GM18909 (cell line): ENCODE measurements around the gene PDE4C.

Experiments
- ATAC-seq: cut with Tn5 transposase; IDR thresholded peaks from one replicate; pipeline ENCODE4 v1.9.1; 2021; ENCODE audit warnings: mild to moderate bottlenecking; ENCODE audit not compliant: unreplicated experiment, poor library complexity

The PDE4C gene

DNA sequence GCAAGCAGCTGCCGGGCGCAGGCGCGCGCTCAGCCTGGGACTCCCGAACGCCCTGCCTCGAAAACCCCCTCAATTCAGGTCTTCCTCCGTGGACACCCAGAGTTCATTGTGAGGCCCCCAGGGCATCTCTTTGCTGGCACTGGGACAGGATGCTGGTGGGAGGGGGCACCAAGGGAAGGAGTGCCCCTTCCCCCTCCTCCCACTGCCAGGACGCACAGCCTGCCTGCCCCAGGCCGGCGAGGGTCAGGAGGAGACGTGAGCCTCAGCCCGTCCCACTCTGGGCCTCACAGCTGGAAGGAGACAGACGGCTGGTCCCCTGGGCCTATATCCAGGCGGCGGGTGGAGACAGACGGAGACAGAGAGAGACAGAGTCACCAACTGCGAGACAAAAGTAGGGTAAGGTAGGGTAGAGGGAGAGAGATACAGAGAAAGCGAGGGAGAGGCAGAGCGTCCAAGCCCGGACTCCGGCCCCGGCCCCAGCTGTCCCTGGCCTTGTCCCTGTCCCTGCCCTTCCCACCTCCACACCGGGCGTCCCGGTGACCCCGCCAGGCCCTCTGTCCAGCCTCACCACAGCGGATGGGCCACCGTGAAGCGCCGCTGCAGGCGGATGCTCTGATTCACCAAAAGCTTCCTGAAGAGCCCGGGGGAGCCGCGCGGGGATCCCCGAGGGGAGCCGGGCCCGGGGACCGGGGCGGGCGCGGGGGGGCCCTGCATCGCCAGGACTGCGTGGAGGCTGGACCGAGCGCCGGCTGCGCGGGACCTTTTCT is at the start of gene PDE4C:
Gene PDE4C (minus strand): TSS at position 737 of the 767 bp plus-strand sequence. CDS start 23 bp downstream, at position 714.
- no peak for ATAC-seq

DNA sequence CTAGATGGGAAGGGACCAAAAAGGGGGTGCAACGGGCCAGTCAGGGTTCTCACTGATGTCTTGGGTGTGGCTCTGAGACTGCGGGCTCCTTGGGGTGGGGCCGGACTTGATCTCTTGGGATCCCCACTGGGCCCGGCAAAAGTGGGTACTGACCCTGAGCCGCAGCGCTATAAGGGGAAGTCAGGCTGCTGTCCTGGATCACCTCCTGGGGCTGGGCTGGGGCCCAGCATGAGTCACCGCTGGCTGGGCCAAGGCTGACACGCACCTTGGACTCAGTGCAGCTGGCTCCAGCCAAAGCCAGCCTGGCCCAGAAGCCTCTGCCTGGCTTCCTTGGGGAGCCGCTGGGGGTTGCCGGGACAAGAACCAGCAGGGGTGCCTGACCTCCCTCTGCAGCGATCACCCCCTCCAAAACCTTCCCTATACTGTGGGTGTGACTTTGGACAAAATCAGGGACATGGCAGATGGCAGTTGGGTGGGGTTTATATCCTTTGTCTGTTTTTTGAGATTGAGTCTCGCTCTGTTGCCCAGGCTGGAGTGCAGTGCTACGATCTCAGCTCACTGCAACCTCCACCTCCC is 48.6 kb upstream of the PDE4C start:
- ATAC-seq: no peak

DNA sequence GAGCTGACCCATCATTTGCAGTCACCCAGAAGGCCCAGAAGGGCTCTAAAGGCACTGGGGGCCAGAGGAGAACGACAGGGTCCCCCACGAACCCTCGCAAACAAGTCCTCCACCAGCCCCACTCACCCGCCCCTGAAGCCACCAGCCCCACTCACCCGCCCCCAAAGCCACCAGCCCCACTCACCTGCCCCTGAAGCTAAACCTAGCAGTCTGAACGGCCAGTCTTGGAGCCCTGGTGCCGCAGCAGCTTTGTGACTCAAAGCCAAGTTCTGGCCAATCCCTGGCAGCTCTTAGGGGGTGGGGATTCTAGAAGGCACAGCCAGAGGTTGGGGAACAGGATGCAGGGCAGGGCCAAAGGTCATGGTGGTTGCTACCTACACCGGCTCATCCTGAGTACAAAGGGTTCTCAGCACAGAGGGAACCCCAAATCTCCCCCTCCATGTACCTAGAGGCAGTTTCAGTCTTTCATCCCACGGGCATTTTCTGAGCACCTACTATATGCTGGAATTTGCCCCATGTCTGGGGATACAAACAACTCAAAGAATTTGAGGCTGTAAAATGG is 48.1 kb upstream of the PDE4C start, which contains the start of gene IQCN:
Gene IQCN (minus strand): TSS at position 234 of the 562 bp plus-strand sequence. CDS start 4,974 bp downstream, outside the sequence.
- no peak for ATAC-seq

DNA sequence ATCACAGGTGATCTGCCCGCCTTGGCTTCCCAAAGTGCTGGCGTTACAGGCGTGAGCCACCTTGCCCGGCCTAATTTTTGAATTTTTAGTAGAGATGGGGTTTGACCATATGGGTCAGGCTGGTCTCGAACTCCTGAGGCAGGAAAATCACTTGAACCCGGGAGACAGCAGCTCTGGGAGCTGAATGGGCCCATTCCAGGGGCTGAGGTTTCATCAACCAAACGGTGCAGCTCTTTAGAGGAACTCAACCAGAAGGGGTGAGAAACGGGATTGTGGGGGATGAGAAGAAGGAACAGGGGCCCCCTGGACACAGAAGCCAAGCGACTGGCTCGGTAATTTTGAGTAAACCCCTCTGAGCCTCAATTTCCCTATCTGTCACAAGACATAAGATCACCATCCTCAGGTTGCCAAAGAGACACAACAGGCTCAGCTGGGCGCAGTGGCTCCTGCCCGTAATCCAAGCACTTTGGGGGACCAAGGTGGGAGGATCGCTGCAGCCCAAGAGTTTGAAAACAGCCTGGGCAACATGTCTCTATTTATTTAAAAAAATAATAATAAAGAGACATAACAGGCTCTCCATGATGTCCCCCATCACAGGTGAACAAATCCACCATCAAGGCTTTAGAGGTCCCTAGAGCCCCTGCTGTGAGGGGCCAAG is 47.5 kb upstream of the PDE4C start:
- no peak for ATAC-seq

DNA sequence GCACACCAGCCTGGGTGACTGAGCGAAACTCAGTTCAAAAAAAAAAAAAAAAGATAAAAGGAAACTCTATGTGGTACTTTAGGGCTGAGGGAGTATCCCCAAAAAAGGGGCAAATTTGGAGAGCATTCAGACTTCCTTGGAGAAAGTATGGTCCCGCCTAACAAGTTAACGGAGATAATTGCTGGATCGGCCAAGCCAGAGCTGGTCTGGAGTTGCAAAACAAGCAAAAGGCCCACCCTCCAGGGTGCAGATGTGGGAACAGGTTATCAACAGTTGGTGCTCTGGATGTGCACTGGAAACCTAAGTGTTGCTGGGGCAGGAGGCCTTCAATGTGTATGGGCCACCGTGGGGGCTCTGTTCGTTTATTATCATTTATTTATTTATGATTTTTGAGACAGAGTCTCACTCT is 45.2 kb upstream of the PDE4C start:
- no peak for ATAC-seq

DNA sequence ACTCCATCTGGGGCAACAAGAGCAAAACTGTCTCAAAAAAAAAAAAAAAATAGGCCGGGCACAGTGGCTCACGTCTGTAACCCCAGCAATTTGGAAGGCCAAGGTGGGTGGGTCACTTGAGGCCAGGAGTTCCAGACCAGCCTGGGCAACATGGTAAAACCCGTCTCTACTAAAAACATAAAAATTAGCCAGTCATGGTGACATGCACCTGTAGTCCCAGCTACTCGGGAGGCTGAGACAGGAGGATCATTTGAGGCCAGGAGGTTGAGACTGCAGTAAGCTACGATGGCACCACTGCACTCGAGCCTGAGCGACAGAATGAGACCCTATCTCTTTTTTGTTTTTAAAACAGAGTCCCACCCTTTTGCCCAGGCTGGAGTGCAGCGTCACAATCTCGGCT is 44.1 kb upstream of the PDE4C start:
- no peak for ATAC-seq

DNA sequence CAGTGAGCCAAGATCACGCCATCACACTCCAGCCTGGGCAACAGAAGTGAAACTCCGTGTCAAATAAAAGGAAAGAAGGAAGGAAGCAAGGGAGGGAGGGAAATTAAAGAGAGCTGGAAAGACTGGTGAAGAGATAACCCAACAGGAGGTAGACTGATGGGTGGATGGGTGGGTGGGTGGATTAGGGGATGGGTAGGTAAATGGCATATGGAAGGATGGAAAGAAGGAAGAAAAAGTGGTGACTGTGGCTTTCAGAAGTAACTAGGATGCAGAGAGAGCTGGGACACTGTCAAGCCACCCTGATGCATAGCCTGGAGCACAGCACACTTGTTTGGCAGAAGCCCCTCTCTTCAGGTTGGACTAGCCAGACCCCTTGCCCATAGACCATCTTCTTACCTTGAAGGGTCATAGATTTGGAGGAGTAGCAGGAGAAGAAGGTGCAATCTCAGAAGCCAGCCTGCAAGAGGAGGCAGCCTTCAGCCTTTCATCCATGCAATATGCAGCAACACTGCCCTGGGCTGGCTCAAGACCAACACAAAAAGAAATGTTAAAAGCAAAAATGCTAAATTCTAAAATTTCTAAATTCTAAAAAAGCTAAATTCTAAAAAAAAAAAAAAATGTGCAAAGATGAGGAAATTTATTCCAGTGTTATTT is 43.0 kb upstream of the PDE4C start:
- no peak for ATAC-seq

DNA sequence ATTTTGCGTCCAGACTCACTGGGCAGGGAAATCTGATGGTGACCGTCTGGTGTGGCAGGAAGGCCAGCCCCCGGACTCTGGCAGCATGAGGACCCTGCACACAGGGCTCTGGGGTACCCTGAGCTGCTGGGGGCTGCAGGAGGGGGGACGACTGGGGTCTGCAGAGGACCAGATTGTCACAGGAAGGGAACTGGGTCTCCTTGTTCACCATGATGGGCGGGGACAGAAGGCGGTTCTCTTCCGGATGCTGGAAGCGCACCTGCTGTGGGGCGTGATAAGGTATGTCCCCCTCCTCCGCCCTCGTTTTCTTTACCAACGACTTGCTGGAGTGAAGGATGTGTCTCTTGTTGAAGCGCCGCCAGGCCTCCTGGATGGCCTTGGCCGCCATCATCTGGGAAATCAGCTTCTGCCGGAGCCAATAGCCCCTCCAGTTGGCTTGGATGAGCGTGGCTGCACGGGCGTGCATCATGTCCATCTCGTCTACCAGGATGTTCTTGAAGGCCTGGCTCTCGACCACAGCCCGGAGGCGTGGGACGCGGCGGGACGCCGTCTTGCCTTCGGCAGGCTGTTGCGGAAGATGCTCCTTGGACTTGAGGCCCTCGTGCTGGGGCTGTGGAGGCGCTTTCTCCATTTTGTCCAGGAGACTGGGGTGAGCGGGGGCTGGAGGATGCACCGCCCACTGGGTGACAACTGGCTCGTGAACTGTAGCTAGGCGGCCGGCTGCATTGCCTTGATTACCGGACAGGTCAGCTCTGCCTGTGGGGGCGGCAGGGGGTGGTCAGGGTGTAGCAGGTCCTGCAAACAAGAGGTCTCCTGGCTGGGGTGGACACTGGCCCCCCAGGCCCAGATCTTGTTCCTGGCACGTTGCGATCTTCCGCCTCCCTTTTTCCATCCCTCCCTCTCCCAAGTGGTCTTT is 40.8 kb upstream of the PDE4C start:
- ATAC-seq: no peak

DNA sequence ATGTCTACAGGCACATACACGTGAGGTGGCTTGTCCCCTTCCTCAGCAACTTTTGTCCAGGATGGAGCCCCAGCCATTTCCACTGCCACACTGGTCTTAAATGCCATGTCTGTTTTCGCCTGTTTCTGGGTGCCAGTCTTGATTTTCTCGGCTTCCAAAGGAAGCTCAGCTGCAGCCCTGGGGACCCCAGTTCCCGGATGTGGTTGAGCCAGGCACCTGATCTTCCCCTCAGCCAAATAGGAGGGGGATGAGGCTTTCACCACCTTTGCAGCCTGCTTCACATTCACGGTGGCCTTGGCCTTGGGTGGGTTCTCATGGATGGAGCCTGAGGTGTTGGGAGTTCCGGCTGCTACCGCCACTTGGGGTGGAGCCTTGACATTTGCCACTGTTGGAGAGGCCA is 39.3 kb upstream of the PDE4C start:
- ATAC-seq: no peak

DNA sequence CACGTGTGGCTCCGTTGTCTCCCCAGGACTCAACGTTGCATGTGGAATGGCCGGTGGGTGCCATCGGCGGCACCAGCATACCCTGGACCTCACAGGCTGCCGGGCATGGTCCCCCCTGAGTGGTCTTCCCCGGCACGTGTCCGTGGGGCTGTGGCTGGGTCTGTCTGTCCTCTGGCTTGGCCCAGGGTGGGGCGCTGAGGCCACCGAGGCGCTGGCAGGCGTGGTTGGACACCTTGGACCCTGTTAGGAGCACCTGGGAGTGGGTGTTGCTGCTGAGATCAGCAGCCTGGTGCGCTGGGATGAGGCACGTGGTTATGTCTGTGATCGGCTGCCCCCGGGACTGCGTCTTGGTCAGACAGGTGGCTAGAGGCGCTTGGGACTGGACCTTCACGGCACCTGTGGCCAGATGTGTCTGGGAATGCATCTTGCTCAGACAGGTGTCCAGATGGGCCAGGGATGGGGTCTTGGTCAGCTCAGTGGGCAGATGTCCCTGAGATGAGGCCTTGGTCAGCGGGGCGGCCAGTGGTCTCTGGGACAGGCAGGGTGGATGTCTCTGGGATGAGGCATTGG is 38.8 kb upstream of the PDE4C start:
- no peak for ATAC-seq

DNA sequence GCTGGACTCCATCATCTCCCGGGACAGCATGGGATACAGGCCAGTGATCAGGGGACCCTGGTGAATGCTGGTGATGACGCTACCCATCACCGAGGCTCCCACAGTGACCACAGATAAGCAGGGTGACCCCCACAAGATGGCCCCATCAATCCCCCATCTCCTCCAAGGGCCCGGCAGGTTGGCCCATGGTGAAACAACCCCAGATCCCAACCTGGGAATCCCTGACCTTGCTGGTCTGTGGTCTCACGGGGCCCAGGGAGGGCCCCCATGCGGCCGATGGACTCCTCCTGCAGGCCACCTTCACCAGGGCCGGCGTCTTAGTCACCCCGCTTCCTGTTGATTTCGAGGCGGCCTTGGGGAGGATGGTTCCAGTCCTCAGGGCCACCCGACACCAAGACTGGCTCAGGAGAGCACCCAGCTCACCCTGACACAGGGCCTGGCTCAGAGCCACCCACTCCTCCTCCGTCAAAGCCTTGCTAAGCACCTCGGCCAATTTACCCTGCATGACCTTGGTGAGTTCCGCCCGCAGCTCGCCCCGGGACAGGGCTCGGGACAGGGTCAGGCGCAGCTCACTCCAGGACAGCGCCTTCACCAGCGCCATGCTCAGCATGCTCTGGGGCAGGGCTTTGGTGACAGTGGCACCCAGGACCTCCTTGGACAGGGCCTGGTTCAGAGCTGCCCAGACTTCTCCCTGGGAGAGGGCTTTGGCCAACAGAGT is 38.1 kb upstream of the PDE4C start:
- no peak for ATAC-seq

DNA sequence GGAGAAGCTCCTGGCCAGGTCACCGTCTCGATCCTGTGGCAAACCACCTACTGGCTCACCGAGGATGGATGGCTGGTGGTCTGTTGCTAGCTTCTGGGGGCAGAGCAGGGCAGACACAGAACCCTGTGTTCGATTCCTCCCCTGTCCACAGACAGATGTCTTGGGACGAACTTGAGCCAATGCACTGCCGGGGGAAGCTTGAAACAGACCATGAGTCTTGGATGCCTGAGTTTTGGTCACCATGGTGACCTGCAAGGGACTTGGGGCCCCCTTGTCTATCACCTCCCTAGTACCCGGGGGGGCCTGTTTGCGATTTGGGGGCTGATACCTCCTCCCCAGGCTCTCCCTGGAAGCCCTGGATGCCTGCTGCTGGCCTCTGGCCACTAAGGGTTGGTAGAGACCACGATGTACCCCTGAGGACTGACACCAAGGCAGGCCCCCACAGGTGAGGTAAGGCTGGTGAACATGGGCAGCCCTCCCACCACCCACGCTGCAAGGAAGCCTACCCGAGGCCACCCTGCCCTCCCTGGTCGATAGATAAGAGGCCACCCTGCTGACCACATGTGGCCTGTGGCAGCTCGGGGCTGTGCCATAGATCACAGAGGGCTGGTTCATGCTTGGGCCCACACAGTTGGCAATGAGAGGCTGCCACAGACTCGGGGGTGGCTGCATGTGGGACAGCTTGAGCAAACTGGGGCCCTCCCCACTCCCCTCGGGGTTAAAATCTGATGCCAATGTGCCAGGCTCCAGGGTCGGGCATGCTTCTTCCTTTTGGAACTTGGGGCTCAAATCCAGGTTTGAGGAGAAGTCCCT is 37.3 kb upstream of the PDE4C start:
- no peak for ATAC-seq

DNA sequence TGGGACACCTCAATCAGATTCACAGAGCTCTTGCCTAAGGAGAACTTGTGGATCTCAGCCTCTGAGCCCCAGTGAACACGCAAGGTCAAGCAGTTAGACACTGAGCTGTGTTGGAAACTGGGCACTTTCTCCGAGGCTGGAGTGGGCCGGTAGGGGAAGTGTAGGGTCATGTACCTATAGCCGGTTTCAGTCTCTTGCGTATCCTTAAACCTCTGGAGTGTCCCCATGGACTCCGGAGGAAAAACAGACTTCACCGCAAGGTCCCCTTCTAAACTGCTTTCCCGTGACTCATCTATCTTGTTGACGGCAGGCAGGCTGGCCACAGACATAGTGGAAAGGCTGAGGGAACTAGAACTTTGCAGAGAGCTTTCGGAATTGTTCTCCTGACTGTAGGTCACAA is 36.7 kb upstream of the PDE4C start:
- ATAC-seq: no peak

DNA sequence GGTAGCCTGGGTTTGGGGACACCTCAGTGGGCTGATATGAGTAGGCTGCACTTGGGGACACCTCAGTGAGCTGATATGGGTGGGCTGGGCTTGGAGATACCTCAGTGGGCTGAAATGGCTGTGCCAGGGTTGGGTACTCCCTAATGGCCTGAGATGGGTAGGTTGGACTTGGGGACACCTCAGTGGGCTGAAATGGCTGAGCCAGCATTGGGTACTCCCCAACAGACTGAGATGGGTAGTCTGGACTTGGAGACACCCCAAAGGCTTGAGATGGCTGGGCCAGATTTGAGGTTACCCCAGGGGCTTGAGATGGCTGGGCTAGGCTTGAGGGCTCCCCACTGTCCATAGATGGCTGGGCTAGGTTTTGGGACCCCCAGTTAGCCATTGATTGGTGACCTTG is 35.9 kb upstream of the PDE4C start:
- no peak for ATAC-seq

DNA sequence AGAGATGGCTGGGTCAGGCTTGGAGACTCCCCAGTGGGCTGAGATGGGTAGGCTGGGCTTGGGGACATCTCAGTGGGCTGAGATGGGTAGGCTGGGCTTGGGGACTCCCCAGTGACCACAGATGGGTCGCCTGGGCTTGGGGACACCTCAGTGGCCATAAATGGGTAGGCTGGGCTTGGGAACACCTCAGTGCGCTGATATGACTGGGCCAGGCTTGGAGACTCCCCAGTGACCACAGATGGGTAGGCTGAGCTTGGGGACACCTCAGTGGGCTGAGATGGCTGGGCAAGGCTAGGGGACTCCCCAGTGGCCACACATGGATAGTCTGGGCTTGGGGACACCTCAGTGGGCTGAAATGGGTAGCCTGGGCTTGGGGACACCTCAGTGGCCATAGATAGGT is 35.2 kb upstream of the PDE4C start:
- no peak for ATAC-seq

DNA sequence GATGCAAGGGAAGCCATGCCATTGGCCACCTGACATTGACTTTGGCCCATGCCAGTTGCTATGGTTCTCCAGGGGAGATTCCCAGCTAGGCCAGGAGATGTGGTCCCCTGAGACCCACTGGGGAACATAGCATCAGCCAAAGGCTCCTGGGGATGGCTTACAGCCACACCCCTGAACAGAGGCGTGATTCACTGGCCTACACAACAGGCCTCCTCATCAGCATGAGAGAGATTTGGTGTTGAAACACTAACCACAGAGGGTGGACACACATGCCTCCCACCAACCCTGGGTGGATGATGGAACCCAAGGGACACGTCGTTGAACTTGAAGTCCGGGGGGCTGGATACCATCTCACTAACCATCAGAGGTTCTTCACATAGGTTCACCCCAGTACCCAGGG is 33.7 kb upstream of the PDE4C start:
- no peak for ATAC-seq

DNA sequence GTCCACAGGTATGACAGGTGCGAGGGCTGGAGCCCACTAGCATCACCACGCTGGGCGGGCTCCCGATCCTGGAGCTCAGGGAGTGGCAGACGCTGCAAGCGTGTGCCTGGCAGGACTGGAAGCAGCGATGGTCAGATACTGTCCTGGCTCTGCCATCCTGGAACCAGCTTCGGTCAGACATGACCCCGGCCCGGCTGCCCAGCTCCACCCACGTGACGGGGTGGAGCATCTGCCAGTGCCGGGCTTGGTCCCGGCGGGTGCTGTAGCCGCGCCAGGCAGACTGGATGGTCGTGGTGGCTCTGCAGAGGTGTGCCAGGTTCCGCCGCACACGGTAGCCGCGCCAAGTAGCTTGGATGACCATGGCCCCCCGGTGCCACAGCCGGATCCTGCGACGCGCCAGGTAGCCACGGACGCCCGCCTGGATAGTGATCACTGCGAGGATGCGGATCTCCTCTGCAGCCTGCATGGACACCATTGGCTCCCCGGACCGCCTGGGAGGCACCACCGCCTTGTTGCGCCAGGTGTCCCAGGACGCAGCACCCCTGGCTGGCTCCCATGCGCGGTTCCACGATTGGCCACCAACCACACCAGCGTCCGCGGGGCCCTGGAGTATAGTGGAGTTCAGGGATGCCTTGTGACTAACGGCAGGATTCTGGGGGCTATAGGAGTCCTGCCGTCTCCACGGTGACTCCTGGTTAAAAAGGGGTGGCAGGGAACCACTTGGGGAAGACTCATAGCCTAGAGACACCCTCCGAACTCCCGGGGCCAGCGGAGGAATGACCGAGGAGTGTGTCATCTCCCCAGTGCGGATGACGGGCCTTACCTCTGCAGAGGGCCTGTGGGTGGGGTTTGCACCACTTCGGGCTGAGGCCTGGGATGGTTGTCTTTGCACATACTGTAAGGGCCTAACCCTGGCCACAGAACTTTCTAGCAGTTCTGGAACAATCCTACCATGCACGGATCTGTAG is 31.5 kb upstream of the PDE4C start:
- ATAC-seq: no peak
